ENCODE data around the gene NOTCH1. TPM values are rescaled to one million over a fixed set of nuclear protein-coding genes. Genes with fewer than 3 reads are reported as not detected.
A peak's percentile ranks its signal among the peaks of the same experiment; 100 is the strongest.
"Not testable (repeated sequence)": the region's sequence is repeated elsewhere in the genome, so short reads cannot be mapped to it uniquely, and the experiment has no call there.

The NOTCH1 gene
- total and polyA plus RNA-seq, 4 donors = 28.2 to 75.9 (median 50.0) TPM

DNA sequence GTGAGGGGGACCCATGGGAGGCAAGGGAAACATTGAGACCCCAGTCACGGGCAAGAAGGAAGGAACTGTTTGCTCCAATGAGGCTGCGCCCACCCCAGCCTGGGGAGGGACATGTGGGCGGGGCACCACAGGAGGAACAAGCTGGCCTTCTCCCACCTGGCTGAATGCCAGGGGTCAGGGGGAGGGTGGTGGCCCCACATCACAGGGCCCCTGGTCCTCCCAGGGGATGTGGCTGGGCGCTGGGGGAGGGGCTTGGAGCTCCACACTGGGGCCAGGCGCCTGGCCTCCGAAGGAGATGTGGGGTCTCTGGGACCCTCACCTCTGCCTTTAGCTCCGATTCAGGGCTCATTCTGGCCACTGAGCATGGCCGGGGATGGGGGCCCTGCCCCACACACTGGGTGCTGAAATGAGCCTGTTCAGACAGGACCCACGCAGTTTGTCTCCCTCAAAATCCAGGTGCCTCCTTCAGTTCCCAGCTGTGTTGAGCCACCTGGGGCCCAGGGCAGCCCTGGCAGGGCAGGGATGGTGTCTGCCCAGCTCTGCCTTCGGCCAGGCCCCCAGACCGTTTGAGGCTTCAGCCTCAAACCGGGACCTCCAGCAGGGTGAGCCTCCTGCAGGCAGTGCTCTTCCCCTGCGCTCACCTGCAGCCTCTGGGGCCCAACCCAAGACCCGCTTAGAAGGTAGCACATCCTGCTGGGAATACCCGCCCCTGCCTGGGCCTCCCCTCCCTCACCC is 33.2 kb upstream of the NOTCH1 start:
- Histone ChIP-seq H3K4me1 (ENCODE audit: control insufficient read depth, insufficient read depth, low read length) (peaks cover 44% of the 10 kb centered on the region), H3K27ac (ENCODE audit: low read depth, low read length) (no peak overlapping the region), H3K4me3 (ENCODE audit: low read depth, low read length) (no peak overlapping the region), H3K36me3 (ENCODE audit: control insufficient read depth, insufficient read depth, low read length) (no peaks in the 10 kb centered on the region), H3K9me3 (ENCODE audit: control insufficient read depth, insufficient read depth, low read length) (no peaks in the 10 kb centered on the region), H3K27me3 (ENCODE audit: control insufficient read depth, insufficient read depth, low read length) (no peaks in the 10 kb centered on the region)
- 62% methylated on average over 15 of the region's 15 CpGs for WGBS (ENCODE audit: insufficient coverage)
- DNase-seq (ENCODE audit: low read depth in 4 of 6, low spot score in 6 of 6) = no peak

DNA sequence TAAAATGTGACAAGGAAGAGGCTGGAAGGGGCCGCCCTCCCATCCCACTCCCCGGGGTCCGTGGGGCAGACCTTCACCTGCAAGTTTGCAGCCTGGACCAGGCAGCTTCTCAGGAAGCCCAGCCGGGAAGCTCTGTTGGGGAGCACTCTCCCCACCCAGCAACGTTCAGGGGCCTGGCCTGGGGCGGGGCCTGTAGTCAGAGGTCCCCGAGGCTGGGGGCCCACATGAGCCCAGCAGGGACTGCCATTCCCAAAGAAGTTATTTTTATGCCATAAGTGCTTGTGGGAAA is 32.7 kb upstream of the NOTCH1 start:
- Histone ChIP-seq H3K9me3 (ENCODE audit: control insufficient read depth, insufficient read depth, low read length) (no peaks in the 10 kb centered on the region), H3K27ac (ENCODE audit: low read depth, low read length) (no peak overlapping the region), H3K4me3 (ENCODE audit: low read depth, low read length) (no peak overlapping the region), H3K4me1 (ENCODE audit: control insufficient read depth, insufficient read depth, low read length) (peaks cover 39% of the 10 kb centered on the region), H3K36me3 (ENCODE audit: control insufficient read depth, insufficient read depth, low read length) (no peaks in the 10 kb centered on the region), H3K27me3 (ENCODE audit: control insufficient read depth, insufficient read depth, low read length) (no peaks in the 10 kb centered on the region)
- WGBS (ENCODE audit: insufficient coverage) = 38% methylated on average over 3 of the region's 7 CpGs
- DNase-seq (ENCODE audit: low read depth in 4 of 6, low spot score in 6 of 6) = no peak

DNA sequence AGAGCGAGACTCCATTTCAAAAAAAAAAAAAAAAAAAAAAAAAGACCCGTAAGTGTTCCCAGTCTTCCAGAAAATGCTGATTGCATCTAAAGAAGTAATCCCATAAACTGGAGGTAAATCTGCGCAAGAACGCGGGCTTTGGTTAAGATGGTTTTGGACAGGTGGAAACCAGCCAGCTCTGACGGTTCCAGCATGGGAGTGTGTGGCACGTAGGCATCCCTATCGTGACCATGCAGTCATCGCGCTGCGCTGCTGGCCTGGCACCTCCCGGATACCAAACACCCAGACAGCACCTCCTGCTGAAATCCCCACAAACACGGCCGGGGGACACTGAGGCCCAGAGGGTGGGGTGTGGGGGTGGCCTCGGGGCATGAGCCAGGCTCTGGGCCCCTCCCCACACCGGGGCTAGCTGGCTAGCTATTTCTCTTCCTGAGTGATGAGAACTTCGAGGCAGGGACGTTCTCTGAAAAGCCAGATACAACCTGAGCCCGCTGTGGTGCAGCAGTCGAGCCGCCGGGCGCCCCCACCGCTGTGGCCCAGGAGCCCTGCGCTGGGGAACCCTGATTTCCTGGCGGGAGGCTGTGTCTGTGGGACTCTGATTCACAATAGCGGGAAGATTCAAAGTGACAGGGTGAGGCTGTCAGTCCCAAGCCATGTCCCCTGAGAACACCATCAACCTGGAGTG is 32.2 kb upstream of the NOTCH1 start:
- no peak for DNase-seq (ENCODE audit: low read depth in 4 of 6, low spot score in 6 of 6)
- H3K9me3 ChIP-seq (ENCODE audit: control insufficient read depth, insufficient read depth, low read length) = no peaks in the 10 kb centered on the region
- H3K36me3 ChIP-seq (ENCODE audit: control insufficient read depth, insufficient read depth, low read length) = no peaks in the 10 kb centered on the region
- H3K4me1 ChIP-seq (ENCODE audit: control insufficient read depth, insufficient read depth, low read length) = peaks cover 37% of the 10 kb centered on the region
- WGBS (ENCODE audit: insufficient coverage) = 63% methylated on average over 16 of the region's 27 CpGs
- no peaks in the 10 kb centered on the region for H3K27me3 ChIP-seq (ENCODE audit: control insufficient read depth, insufficient read depth, low read length)
- H3K4me3 ChIP-seq (ENCODE audit: low read depth, low read length) = no peak overlapping the region
- no peak overlapping the region for H3K27ac ChIP-seq (ENCODE audit: low read depth, low read length)

DNA sequence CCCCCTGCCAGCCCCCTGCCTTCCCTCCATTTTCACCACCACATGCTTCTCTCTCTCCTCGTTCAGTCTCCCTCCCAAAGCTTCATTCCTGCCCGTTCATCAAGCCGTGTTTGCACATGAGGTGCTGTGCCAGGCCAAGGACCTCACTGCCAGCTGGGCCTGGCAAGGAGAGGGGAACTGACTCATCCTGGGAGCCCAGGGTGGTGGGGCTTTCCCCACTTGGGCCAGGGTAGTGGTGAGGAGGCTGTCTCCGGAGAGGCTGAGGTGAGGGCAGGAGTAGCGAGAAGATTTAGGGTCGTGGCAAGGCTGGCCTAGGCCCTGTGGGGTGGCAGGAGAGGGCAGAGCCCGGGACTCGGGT is 30.4 kb upstream of the NOTCH1 start:
- Histone ChIP-seq H3K27ac (ENCODE audit: low read depth, low read length) (no peak overlapping the region), H3K36me3 (ENCODE audit: control insufficient read depth, insufficient read depth, low read length) (no peaks in the 10 kb centered on the region), H3K4me3 (ENCODE audit: low read depth, low read length) (no peak overlapping the region), H3K27me3 (ENCODE audit: control insufficient read depth, insufficient read depth, low read length) (no peaks in the 10 kb centered on the region), H3K4me1 (ENCODE audit: control insufficient read depth, insufficient read depth, low read length) (peaks cover 47% of the 10 kb centered on the region), H3K9me3 (ENCODE audit: control insufficient read depth, insufficient read depth, low read length) (no peaks in the 10 kb centered on the region)
- WGBS (ENCODE audit: insufficient coverage) = 85% methylated on average over 5 of the region's 8 CpGs
- DNase-seq (ENCODE audit: low read depth in 4 of 6, low spot score in 6 of 6) = no peak

DNA sequence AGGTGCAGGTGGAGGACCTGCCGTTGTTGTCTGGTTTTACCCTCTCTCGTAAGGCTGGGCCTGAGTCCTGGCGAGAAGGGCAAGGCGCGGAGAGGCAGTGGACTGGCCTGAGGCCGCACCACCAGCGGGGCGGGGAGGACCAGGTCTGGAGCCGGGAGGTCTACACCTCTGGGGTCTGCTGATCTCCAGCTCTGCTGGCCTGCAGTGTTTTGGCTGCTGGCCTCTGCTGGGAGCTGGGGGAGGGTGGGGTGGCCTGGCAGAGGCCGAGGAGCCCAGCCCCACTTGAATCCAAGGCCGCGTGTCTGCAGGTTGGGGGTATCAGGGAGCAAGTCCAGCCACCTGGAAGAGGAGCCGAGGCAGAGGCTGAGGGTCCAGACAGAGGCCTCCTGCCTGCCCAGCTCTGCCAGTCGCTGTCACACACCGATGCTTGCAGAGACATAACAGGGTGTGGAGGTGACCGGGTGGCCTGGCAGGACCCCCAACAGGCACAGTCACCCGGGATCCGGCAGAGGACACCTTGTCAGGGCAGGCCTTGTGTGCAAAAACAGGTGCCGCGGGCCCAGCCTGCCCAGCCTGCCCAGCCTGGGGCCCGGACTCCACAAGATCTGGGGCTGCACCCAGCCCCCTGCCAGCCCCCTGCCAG is 29.9 kb upstream of the NOTCH1 start:
- DNase-seq (ENCODE audit: low read depth in 4 of 6, low spot score in 6 of 6) = no peak
- H3K27me3 ChIP-seq (ENCODE audit: control insufficient read depth, insufficient read depth, low read length) = no peaks in the 10 kb centered on the region
- no peaks in the 10 kb centered on the region for H3K36me3 ChIP-seq (ENCODE audit: control insufficient read depth, insufficient read depth, low read length)
- no peak overlapping the region for H3K27ac ChIP-seq (ENCODE audit: low read depth, low read length)
- H3K4me3 ChIP-seq (ENCODE audit: low read depth, low read length) = no peak overlapping the region
- 82% methylated on average over 20 of the region's 21 CpGs for WGBS (ENCODE audit: insufficient coverage)
- H3K9me3 ChIP-seq (ENCODE audit: control insufficient read depth, insufficient read depth, low read length) = no peaks in the 10 kb centered on the region
- H3K4me1 ChIP-seq (ENCODE audit: control insufficient read depth, insufficient read depth, low read length) = peaks cover 52% of the 10 kb centered on the region

DNA sequence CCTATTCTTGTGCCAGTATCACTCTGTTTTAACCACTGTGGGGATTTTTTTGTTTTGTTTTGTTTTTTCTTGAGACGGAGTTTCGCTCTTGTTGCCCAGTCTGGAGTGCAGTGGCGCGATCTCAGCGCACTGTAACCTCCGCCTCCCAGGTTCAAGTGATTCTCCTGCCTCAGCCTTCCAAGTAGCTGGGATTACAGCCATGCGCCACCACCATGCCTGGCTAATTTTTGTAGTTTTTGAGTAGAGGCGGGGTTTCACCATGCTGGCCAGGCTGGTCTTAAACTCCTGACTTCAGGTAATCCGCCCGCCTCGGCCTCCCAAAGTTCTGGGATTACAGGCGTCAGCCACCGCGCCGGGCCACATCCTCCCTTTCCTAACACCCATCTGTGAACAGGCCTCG is 28.8 kb upstream of the NOTCH1 start:
- not testable (repeated sequence) for H3K27ac ChIP-seq (ENCODE audit: low read depth, low read length); H3K4me3 ChIP-seq (ENCODE audit: low read depth, low read length); DNase-seq (ENCODE audit: low read depth in 4 of 6, low spot score in 6 of 6); H3K27me3 ChIP-seq (ENCODE audit: control insufficient read depth, insufficient read depth, low read length); H3K36me3 ChIP-seq (ENCODE audit: control insufficient read depth, insufficient read depth, low read length); H3K9me3 ChIP-seq (ENCODE audit: control insufficient read depth, insufficient read depth, low read length)
- WGBS (ENCODE audit: insufficient coverage) = 98% methylated on average over 6 of the region's 16 CpGs
- H3K4me1 ChIP-seq (ENCODE audit: control insufficient read depth, insufficient read depth, low read length) = peaks cover 62% of the 10 kb centered on the region

DNA sequence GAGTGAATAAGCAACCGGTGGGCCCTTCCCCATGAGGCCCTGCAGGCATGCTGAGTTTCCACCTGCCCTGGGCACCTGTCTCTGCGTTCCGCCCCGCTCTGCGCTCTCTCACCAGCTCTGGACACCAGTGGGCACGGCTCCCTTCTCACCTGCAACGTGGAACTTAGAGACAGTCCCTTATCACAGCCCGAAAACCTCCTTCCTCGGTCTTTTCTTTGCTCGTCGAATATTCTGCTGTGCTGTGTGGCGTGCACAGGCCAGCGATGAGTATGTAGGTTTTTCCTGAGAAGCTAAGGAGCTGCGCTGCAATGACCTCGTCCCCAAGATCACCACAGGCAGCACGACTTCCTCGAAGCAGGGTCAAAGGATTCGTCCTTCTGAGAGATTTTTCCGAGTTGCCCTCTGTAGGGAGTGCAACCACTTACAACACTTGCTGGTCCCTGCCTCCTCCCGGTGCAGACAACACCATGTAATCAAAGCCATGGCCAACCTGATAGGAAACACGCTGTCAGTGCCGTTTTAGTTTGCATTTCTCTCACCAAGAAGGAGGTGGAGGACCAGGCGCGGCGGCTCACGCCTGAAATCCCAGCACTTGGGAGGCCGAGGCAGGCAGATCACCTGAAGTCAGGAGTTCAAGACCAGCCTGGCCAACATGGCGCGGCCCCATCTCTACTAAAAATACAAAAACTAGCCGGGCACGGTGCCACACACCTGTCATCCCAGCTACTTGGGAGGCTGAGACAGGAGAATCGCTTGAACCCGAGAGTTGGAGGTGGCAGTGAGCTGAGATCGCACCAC is 27.2 kb upstream of the NOTCH1 start:
- Histone ChIP-seq H3K4me1 (ENCODE audit: control insufficient read depth, insufficient read depth, low read length) (peaks cover 60% of the 10 kb centered on the region), H3K4me3 (ENCODE audit: low read depth, low read length) (no peak overlapping the region), H3K36me3 (ENCODE audit: control insufficient read depth, insufficient read depth, low read length) (no peaks in the 10 kb centered on the region), H3K9me3 (ENCODE audit: control insufficient read depth, insufficient read depth, low read length) (no peaks in the 10 kb centered on the region), H3K27ac (ENCODE audit: low read depth, low read length) (peak overlapping the region; percentile 47), H3K27me3 (ENCODE audit: control insufficient read depth, insufficient read depth, low read length) (no peaks in the 10 kb centered on the region)
- WGBS (ENCODE audit: insufficient coverage) = 60% methylated on average over 23 of the region's 34 CpGs
- no peak for DNase-seq (ENCODE audit: low read depth in 4 of 6, low spot score in 6 of 6)

DNA sequence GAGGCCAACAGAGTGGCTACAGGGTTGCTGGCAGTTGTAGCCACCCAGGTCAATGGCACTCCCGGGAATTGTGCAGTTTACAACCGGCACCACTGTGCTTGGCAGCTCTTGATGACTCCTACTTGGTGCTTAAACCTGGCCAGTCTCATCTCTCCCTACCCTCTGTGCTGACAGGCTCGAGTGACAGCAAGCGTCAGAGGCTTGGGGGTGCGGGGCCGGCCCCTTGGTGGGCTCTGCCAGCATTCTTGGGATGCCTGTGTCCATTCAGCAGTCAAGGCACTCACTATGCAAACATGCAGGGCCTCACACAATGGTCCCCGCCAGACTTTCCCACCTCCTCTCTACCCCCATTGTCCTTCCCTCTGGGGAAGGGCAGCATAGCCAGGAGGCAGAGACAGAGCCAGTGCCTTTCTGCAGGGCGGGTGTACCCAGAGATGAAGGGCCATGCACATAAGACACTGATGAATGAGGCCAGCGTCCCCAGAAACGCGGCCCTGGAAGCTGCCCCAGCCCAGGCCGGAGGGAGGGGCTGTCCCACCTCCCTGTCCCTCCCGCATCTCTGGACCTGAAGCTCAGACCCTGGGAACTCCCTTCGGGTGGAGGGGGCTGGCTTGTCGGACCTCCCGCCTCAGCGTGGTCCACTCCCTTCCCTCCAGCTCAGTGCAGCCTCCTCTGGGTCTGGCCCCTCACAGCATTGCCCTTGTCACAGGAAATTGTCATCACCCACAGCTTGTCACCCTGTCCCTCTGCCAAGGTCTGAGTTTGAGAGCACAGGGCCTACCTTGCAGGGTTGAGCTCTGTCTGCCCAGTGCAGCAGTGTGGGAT is 26.4 kb upstream of the NOTCH1 start:
- 24% methylated on average over 17 of the region's 17 CpGs for WGBS (ENCODE audit: insufficient coverage)
- Histone ChIP-seq H3K36me3 (ENCODE audit: control insufficient read depth, insufficient read depth, low read length) (no peaks in the 10 kb centered on the region), H3K4me3 (ENCODE audit: low read depth, low read length) (no peak overlapping the region), H3K9me3 (ENCODE audit: control insufficient read depth, insufficient read depth, low read length) (no peaks in the 10 kb centered on the region), H3K4me1 (ENCODE audit: control insufficient read depth, insufficient read depth, low read length) (peaks cover 67% of the 10 kb centered on the region), H3K27ac (ENCODE audit: low read depth, low read length) (peak overlapping the region; percentile 47), H3K27me3 (ENCODE audit: control insufficient read depth, insufficient read depth, low read length) (no peaks in the 10 kb centered on the region)
- peak in 2 of 6 donors; percentile 68 to 80 for DNase-seq (ENCODE audit: low read depth in 4 of 6, low spot score in 6 of 6)

DNA sequence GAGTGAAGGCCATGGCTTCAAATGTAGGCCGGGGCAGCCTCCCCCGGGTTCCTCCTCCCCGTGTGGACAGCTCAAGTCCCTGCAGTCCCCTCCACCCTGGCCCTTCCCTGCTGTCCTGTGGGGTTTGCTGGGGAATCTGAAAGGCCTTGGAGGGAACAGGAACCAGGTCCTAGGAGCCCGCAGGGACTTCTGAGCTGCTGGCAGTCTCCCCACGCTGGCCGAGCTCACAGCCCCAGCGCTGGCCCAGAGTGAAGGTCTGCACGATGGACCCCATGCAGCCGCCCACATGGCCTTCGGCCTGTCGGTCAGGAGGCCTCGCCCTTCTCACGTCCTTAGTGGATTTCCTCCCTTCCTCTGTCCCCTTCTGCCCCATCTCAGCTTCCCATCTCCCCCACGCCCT is 25.7 kb upstream of the NOTCH1 start:
- peak overlapping the region; percentile 47 for H3K27ac ChIP-seq (ENCODE audit: low read depth, low read length)
- 56% methylated on average over 11 of the region's 14 CpGs for WGBS (ENCODE audit: insufficient coverage)
- no peak overlapping the region for H3K4me3 ChIP-seq (ENCODE audit: low read depth, low read length)
- H3K27me3 ChIP-seq (ENCODE audit: control insufficient read depth, insufficient read depth, low read length) = no peaks in the 10 kb centered on the region
- H3K36me3 ChIP-seq (ENCODE audit: control insufficient read depth, insufficient read depth, low read length) = no peaks in the 10 kb centered on the region
- DNase-seq (ENCODE audit: low read depth in 4 of 6, low spot score in 6 of 6) = no peak
- H3K9me3 ChIP-seq (ENCODE audit: control insufficient read depth, insufficient read depth, low read length) = no peaks in the 10 kb centered on the region
- peaks cover 70% of the 10 kb centered on the region for H3K4me1 ChIP-seq (ENCODE audit: control insufficient read depth, insufficient read depth, low read length)
